K562 (cell line): ENCODE measurements around the gene FCSK. TPM values are rescaled to one million over a fixed set of nuclear protein-coding genes. Genes with fewer than 3 reads are reported as not detected.

Source experiments
- BDP1 ChIP-seq: IDR thresholded peaks from 3 replicates; pipeline ENCODE4 v1.6.1; 2011; ENCODE audit not compliant: insufficient read length, insufficient read depth
- CREM ChIP-seq: IDR thresholded peaks from 2 replicates; pipeline ENCODE4 v1.6.1; 2014; ENCODE audit warnings: antibody characterized with exemption, low read depth
- ELF4 ChIP-seq: fragments of 450-650 bp; formaldehyde crosslinking; IDR thresholded peaks from 2 replicates; pipeline ENCODE4 v1.4.0; 2022; ENCODE audit warnings: missing genetic modification characterization
- ETV6 ChIP-seq, 3 experiments: fragments of 150-350 bp in 1 of 3; sonication (generic) in 1 of 3; formaldehyde crosslinking in 1 of 3; IDR thresholded peaks; 2 replicates each; pipeline versions ENCODE4 v1.6.1 to v1.8.0; 2014 to 2022; ENCODE audit warnings: borderline replicate concordance in 2 of 3, low read depth in 2 of 3, antibody characterized with exemption in 1 of 3, low read length in 1 of 3, mild to moderate bottlenecking in 1 of 3, missing genetic modification reagents in 1 of 3
- MXI1 ChIP-seq: IDR thresholded peaks from 2 replicates; pipeline ENCODE4 v1.6.1; 2011; ENCODE audit warnings: low read depth, mild to moderate bottlenecking, improper control_type of control experiment, low read length
- NFXL1 ChIP-seq: fragments of 450-650 bp; formaldehyde crosslinking; IDR thresholded peaks from 2 replicates; pipeline ENCODE4 v1.4.0; 2021; ENCODE audit warnings: mild to moderate bottlenecking
- RBM25 ChIP-seq: fragments of 200-400 bp; formaldehyde crosslinking; IDR thresholded peaks from 2 replicates; pipeline ENCODE4 v1.6.1; 2018; ENCODE audit warnings: low read length, low read depth, moderate library complexity; ENCODE audit not compliant: severe bottlenecking
- RFX1 ChIP-seq: fragments of 450-650 bp; IDR thresholded peaks from 2 replicates; pipeline ENCODE4 v1.6.1; 2016; ENCODE audit warnings: mild to moderate bottlenecking, moderate library complexity
- SAFB2 ChIP-seq: fragments of 200-400 bp; formaldehyde crosslinking; IDR thresholded peaks from 2 replicates; pipeline ENCODE4 v1.6.1; 2018; ENCODE audit warnings: borderline replicate concordance, low read length, low read depth, moderate library complexity; ENCODE audit not compliant: severe bottlenecking
- SOX6 ChIP-seq: fragments of 450-650 bp; IDR thresholded peaks from 2 replicates; pipeline ENCODE4 v1.6.1; 2014; ENCODE audit warnings: mild to moderate bottlenecking
- ZBTB43 ChIP-seq: sonication (generic); formaldehyde crosslinking; IDR thresholded peaks from 2 replicates; pipeline ENCODE4 v1.8.0; 2023; ENCODE audit warnings: mild to moderate bottlenecking, missing genetic modification reagents
- ZC3H11A ChIP-seq: IDR thresholded peaks from 2 replicates; pipeline ENCODE4 v1.6.1; 2012; ENCODE audit warnings: low read depth, low read length, improper control_type of control experiment
- ZNF280B ChIP-seq: fragments of 250-450 bp; sonication (Bioruptor Pico); IDR thresholded peaks from 2 replicates; pipeline ENCODE4 v1.5.1; 2021; ENCODE audit warnings: mild to moderate bottlenecking
- ZNF695 ChIP-seq: fragments of 450-650 bp; formaldehyde crosslinking; IDR thresholded peaks from 2 replicates; pipeline ENCODE4 v1.4.0; 2020; ENCODE audit warnings: mild to moderate bottlenecking, moderate library complexity
- ZNF764 ChIP-seq: fragments of 250-450 bp; sonication (Bioruptor Pico); IDR thresholded peaks from 2 replicates; pipeline ENCODE4 v1.4.0; 2020; ENCODE audit warnings: low read depth, mild to moderate bottlenecking, moderate library complexity
- polyA plus RNA-seq, 8 experiments: library from polyadenylated mRNA; depleted of rRNA in 4 of 8; stranded (reverse) in 5 of 8; unstranded in 3 of 8; fragments of >200 nt; fragmentation: Nextera tagmentation in 2 of 8; fragmentation: Illumina TruSeq in 1 of 8; extraction: Ambion mirVana in 2 of 8; extraction: Trizol in 1 of 8; gene quantifications; 2 replicates each; pipeline versions ENCODE4 v1.2.1 to v1.2.3, GENCODE V29; 2011 to 2014; ENCODE audit warnings: inconsistent platforms in 1 of 8, missing spikeins in 1 of 8
- total RNA-seq, 7 experiments: library from RNA; depleted of rRNA in 6 of 7; stranded (reverse); fragments of >200 nt in 6 of 7; fragmentation: Illumina TruSeq in 2 of 7; extraction: Trizol in 2 of 7; gene quantifications; 2 replicates each; pipeline versions ENCODE4 v1.2.1 to v1.2.3, GENCODE V29; 2011 to 2021; ENCODE audit warnings: low replicate concordance in 1 of 7
- TF ChIP-seq, protein P1 (sequence below), 2 experiments: fragments of 450-650 bp in 1 of 2; sonication (generic) in 1 of 2; formaldehyde crosslinking in 1 of 2; IDR thresholded peaks; 2 replicates each; pipeline versions ENCODE4 v1.7.1 to v1.9.0; 2016 to 2022; ENCODE audit warnings: inconsistent platforms in 1 of 2, mild to moderate bottlenecking in 1 of 2, missing genetic modification reagents in 1 of 2

FCSK gene
- total and polyA plus RNA-seq, 9 of the 15 experiments (the other 6 are each of a cell fraction or from before 2014, with no cell fraction given): 0.92 to 18.6 (median 8.3) TPM

DNA sequence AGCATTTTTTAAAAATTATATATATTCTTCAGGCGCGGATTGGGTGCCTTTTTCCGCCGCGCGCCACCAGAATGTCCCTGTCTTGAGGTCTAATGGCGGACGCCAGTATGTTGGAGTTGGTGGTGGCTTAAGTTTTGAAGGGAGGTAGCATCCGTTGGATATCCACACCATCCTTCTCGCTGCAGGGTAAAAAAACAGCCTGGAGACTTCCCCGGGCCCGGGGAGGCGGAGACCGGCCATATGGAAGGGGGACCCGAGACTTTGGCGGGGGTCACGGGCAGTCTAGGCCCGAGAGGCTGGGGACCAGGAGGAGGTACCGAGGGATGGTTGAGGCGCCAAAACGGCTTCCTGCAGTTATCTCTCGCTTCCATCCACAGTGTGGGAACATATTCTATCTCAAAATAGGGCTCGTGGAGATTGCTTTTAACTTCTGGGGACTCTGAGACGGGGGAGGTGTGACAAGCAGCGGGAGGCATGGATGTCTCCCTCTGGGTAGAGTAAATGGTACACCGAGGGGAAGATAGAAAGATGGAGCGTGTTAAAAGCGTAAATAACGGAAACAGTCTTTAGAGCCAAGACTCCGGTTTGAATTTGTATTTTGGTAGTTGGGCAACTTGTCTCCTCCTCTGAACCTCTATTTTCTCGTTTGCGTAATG, 69.5 kb downstream of the FCSK start, which contains the start of gene SF3B3 (continued):
- TF ChIP-seq SAFB2 (no peak), BDP1 (no peak), ELF4 (CRISPR knock-in tag) (no peak), ZNF764 (no peak), NFXL1 (no peak), MXI1 (no peak), SOX6 (no peak), ETV6 (IDR thresholded peaks at IDR 0.05; ENCODE audit: borderline replicate concordance in 1 of 2, low read depth in 2 of 2, low read length in 1 of 2) (no peak), ETV6 (CRISPR knock-in tag; IDR thresholded peaks at IDR 0.05; ENCODE audit: borderline replicate concordance) (0 out of 2 replicates have a peak, but pooled peaks have one; percentile 32), ZC3H11A (no peak), RBM25 (no peak), RFX1 (no peak), ZNF695 (no peak), ZNF280B (no peak), ZBTB43 (CRISPR knock-in tag) (no peak), CREM (no peak)
- TF ChIP-seq, protein P1, sequence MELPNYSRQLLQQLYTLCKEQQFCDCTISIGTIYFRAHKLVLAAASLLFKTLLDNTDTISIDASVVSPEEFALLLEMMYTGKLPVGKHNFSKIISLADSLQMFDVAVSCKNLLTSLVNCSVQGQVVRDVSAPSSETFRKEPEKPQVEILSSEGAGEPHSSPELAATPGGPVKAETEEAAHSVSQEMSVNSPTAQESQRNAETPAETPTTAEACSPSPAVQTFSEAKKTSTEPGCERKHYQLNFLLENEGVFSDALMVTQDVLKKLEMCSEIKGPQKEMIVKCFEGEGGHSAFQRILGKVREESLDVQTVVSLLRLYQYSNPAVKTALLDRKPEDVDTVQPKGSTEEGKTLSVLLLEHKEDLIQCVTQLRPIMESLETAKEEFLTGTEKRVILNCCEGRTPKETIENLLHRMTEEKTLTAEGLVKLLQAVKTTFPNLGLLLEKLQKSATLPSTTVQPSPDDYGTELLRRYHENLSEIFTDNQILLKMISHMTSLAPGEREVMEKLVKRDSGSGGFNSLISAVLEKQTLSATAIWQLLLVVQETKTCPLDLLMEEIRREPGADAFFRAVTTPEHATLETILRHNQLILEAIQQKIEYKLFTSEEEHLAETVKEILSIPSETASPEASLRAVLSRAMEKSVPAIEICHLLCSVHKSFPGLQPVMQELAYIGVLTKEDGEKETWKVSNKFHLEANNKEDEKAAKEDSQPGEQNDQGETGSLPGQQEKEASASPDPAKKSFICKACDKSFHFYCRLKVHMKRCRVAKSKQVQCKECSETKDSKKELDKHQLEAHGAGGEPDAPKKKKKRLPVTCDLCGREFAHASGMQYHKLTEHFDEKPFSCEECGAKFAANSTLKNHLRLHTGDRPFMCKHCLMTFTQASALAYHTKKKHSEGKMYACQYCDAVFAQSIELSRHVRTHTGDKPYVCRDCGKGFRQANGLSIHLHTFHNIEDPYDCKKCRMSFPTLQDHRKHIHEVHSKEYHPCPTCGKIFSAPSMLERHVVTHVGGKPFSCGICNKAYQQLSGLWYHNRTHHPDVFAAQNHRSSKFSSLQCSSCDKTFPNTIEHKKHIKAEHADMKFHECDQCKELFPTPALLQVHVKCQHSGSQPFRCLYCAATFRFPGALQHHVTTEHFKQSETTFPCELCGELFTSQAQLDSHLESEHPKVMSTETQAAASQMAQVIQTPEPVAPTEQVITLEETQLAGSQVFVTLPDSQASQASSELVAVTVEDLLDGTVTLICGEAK (IDR thresholded peaks at IDR 0.05): peak; percentile 73
- TF ChIP-seq, protein P1 (CRISPR knock-in tag; IDR thresholded peaks at IDR 0.05): no peak
